ENCODE data around the gene SBSN.

Gene SBSN, protein sequence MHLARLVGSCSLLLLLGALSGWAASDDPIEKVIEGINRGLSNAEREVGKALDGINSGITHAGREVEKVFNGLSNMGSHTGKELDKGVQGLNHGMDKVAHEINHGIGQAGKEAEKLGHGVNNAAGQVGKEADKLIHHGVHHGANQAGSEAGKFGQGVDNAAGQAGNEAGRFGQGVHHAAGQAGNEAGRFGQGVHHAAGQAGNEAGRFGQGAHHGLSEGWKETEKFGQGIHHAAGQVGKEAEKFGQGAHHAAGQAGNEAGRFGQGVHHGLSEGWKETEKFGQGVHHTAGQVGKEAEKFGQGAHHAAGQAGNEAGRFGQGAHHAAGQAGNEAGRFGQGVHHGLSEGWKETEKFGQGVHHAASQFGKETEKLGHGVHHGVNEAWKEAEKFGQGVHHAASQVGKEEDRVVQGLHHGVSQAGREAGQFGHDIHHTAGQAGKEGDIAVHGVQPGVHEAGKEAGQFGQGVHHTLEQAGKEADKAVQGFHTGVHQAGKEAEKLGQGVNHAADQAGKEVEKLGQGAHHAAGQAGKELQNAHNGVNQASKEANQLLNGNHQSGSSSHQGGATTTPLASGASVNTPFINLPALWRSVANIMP

GRCh38 chr19:35528218-35529038 lies at the start of gene SBSN:
TSS of gene SBSN (minus strand) at chr19:35528311. CDS start at chr19:35528281, 30 bp downstream.
- DNase-seq = no peak

GRCh38 chr19:35571406-35571965 lies 43.4 kb upstream of the SBSN start:
- DNase-seq = no peak

DNA sequence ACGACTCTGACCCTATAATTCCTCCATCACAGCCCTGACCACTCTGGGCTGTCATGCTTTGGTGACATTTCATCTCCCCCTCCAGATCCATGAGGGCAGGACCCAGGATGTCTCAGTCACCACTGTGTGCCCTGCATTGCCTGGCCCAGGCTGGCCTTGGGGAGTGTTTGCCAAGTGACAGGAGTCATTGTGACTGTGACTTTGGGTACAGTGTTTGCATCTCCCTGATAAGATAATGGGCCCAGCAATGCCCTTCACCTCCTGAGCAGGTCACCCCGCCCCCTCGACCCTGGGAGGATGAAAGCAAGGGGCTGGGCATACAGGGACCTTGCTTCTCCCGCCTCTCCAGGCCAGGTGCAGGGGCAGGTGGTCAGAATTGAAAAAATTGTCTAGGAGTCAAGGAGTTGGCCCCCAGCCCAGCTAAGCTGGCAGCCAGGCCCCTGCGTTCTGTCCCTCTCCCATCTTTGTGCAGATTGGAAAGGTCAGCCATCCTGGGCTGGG lies 41.2 kb upstream of the SBSN start:
- no peak for DNase-seq

GRCh38 chr19:35566738-35567137 lies 38.6 kb upstream of the SBSN start:
- DNase-seq = no peak

DNA sequence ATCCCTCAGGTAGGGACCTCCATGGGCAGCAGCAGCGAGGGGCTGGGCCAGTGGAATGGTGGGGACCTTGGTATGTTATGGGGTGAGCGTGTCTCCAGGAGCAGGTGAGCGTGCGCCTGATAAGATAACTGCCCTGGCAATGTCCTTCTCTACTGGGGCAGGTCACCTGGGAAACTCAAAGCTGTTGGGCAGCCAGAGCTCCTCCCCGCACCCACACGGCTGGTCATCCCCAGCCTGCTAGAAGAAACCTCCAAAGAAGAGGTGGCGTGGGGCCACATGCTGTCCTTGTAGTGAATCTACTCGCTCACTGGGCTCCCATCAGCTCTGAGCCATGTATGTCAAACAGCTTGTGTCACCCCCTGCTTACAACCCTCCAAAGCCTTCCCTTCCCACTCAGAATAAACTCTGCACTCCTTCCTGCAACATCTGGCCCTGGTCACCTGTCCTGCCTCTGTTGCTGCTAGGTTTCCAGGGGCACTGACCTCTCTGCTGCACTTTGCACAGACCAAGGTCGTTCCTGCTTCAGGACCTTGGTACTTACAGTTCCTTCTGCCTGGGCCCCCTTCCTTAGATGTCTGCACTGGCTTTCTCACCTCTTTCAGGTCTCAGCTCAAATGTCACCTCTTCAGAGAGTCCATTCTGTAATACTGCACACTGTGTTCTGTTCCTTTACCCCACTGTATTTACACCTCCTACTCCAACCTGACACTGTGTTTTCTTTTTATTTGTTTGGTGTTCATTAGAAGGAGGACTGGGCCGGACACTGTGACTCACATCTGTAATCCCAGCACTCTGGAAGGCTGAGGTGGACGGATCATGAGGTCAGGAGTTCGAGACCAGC lies 37.1 kb upstream of the SBSN start:
- DNase-seq = no peak

GRCh38 chr19:35563207-35563829 lies 35.2 kb upstream of the SBSN start, which contains the start of gene ATP4A:
TSS of gene ATP4A (minus strand) at chr19:35563658. CDS start at chr19:35563629, 29 bp downstream.
- DNase-seq = no peak

- no peak for DNase-seq
Observed at GRCh38 chr19:35562776-35563175, 34.7 kb upstream of the SBSN start.

GRCh38 chr19:35562336-35562735 lies 34.2 kb upstream of the SBSN start:
- DNase-seq = no peak

- no peak for DNase-seq
Observed at GRCh38 chr19:35561436-35561835, 33.3 kb upstream of the SBSN start.

GRCh38 chr19:35560677-35561076 lies 32.6 kb upstream of the SBSN start:
- no peak for DNase-seq

DNA sequence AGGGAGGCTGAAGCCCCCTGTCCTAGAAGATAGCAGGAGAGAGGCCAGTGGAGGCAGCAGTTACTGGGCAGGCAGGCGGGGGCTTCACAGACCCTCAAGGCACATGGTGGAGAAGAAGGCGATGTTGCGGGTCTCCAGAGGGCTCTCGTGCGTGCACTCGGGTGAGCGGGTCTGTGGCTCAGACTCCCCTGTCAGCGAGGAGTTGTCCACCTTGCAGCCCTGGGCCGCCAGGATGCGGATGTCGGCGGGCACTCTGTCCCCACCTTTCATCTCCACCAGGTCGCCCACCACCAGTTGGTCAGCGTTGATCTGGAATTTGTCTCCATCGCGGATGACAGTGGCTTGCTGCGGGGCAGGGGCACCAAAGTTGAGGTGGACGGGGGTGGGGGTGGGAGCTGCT lies 32.2 kb upstream of the SBSN start:
- DNase-seq = no peak

DNA sequence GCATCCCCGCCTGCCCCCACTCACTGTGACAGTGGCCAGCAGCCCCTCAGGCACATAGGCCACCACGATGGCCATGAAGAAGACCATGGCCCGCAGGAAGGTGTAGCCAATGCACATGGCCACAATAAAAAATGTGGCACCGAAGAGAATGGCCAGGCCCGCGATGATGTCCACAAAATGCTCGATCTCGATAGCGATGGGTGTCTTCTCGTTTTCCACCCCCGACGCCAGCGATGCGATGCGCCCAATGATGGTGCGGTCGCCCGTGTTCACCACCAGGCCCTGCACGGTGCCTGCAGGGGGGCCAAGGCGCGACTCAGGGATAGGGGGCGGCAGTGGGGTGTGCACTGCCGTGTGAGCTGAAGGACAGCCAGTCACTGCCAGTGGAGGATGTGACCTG lies 31.7 kb upstream of the SBSN start:
- no peak for DNase-seq

DNA sequence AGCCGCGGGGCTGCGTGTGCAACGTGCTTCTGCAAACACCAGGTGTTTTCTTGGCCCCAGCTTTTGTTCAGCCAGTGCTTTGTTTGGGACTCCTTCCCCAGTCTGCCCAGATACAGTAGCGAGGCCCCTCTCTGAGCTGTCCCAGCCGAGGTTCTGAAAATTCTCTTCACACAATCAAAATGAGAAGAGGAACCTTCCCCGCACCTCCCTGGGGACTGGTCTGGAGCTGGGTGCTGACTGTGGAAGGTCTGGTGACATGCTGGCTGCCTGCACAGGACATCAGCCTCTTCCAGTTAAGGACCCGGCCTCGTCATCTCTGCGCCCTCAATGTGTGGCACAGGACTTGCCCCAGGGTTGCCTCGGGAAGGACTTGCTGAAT lies 31.2 kb upstream of the SBSN start:
- DNase-seq = no peak

DNA sequence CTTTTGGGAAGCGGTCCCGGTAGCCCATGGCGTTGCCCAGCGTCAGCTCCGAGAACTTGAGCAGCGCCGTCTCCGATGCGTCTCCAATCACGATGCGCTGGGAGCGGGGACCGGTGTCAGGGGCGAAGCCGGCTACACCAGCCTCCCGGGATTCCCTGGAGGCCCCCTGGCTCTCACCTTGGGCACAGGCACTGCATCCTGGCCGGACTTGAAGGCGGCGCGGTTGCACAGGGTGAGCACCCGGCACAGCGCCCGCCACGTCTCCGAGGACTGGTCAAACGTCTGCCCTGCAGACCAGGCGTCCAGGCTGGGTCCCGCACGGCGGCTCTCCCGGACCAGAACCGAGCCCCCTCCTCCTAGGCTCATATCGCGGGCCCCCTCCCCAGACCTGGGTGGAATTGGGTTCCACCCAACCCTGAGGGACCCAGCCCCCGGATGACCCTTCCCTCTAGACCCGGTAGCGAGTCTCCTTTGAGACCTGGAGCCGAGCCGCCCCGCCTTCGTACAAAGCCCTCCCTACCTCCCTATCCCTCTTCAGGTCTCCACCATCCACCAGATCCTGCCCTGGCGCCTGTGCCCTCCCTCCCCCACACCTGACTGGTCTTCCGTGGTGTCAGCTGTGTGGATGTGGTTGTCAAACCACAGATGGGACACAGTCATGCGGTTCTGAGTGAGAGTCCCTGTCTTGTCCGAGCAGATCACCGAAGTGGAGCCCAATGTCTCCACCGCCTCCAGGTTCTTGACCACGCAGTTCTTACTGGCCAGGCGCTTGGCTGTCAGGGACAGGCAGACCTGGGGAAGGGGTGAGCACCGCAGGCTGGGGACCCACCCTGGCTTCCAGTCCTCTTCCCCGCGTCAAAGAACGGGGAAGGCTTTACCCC lies 30.5 kb upstream of the SBSN start:
- no peak for DNase-seq

GRCh38 chr19:35557539-35558399 lies 29.7 kb upstream of the SBSN start:
- DNase-seq = peak; percentile 60

GRCh38 chr19:35556846-35557538 lies 28.9 kb upstream of the SBSN start:
- peak; percentile 9 for DNase-seq

- no peak for DNase-seq
Observed at GRCh38 chr19:35556025-35556590, 28.0 kb upstream of the SBSN start.

DNA sequence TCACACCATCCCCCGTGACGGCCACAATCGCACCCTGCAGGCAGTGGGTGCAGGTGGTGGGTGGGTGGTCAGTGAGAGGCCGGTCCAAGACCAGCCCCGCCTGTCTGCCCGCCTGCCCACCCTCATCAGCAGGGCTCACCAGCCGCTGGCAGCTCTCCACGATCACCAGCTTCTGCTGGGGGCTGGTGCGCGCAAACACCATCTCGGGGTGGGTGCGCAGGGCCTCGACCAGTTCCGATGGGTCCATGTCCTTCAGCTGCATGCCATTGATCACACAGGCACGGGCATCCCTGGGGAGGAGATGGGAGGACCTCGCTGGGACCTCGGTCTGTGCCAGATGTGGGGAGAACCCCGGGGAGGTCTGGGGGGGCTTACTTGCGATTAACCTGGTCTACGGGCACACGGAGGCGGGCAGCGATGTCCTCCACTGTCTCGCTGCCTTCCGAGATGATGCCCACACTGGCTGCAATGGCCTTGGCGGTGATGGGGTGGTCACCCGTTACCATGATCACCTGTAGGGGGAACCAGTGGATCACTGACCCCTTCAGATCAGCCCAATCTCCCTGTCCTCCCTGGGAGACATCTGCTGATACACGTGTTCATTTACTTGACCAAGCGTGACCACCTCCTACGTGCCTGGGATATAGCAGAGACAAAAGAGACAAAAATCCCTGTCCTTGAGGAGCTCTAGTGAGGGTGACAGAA lies 27.3 kb upstream of the SBSN start:
- DNase-seq = no peak

Data from femur (tissue), 1 donor.